Measurements from ENCODE around the gene PRKN. TPM values are rescaled to one million over a fixed set of nuclear protein-coding genes. Genes with fewer than 3 reads are reported as not detected.

PRKN gene
- total RNA-seq, 4 donors from 2014 or later: 6.3 to 11.9 (median 9.5) TPM

DNA sequence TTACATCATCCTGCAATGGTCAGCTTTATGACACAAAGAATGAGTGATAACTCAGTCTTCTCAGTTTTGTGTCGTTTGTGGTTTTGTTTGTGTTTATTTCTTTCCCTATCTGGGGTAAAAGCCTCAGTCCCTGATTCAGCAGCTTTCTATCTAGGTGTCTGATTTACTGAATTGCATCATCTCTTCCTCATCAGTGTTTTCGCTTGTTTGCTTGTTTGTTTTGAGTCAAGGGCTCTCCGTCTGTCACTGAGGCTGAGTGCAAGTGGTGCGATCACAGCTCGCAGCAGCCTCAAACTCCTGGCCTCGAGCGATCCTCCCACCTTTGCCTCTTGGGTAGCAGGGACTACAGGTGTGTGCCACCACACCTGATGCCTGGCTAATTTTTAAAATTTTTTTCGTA, 548.9 kb downstream of the PRKN start:
- no peak overlapping the region for H3K4me3 ChIP-seq (ENCODE audit: low read depth, poor library complexity, severe bottlenecking)
- 96% methylated on average over 8 of the region's 8 CpGs for WGBS, 2 donors
- intact Hi-C loops (cut with DNase I; ENCODE audit: low total_unique reads): no loop called here
- DNase-seq (ENCODE audit: low spot score in 2 of 2): no peak
- TF ChIP-seq POLR2A (IDR thresholded peaks at IDR 0.05): no peak

DNA sequence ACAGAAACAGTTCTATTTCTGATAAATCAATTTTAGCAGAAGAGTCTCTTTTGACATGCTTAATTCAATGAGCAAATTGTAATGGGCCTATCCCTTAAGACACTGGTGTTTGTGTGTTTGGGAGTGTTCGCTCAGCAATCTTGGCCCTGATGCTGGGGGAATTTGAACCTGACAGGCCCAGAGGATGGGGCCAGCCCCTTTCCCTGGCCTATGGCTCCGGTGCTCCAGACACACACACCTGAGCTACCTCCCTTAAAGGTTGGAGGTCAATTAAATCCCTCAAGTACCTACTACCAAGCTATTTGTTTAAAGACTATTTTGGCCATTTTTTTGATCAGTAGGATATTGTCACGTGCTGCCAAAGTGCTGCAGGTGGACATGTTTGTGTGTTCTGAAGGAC, 549.3 kb downstream of the PRKN start:
- no peak for DNase-seq (ENCODE audit: low spot score in 2 of 2)
- WGBS, 2 donors: 92 to 94% methylated on average over 3 of the region's 3 CpGs
- H3K4me3 ChIP-seq (ENCODE audit: low read depth, poor library complexity, severe bottlenecking): no peak overlapping the region
- no peak for TF ChIP-seq POLR2A (IDR thresholded peaks at IDR 0.05)
- TF ChIP-seq, protein P1, sequence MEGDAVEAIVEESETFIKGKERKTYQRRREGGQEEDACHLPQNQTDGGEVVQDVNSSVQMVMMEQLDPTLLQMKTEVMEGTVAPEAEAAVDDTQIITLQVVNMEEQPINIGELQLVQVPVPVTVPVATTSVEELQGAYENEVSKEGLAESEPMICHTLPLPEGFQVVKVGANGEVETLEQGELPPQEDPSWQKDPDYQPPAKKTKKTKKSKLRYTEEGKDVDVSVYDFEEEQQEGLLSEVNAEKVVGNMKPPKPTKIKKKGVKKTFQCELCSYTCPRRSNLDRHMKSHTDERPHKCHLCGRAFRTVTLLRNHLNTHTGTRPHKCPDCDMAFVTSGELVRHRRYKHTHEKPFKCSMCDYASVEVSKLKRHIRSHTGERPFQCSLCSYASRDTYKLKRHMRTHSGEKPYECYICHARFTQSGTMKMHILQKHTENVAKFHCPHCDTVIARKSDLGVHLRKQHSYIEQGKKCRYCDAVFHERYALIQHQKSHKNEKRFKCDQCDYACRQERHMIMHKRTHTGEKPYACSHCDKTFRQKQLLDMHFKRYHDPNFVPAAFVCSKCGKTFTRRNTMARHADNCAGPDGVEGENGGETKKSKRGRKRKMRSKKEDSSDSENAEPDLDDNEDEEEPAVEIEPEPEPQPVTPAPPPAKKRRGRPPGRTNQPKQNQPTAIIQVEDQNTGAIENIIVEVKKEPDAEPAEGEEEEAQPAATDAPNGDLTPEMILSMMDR (IDR thresholded peaks at IDR 0.05): no peak
- intact Hi-C loops (cut with DNase I; ENCODE audit: low total_unique reads): no loop called here

DNA sequence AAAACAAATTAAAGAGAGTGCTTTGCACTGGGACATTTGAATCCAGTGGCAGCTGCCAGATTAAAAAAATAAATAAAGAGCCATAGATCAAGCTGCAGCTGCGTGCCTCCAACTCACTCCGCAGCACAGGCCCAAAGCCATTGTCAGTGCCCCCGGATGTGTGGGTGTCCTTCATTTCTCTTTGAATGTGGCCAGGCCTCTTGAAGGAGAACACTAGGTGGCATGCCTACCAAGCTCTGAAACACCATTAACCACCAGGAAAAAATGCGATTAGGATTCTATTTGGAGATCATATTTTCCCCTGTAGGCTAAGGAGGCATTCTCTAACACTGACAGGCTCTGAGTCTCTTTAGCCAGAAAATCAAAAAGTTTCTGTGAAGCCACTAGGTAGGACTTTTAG, 549.8 kb downstream of the PRKN start:
- no peak overlapping the region for H3K4me3 ChIP-seq (ENCODE audit: low read depth, poor library complexity, severe bottlenecking)
- TF ChIP-seq POLR2A (IDR thresholded peaks at IDR 0.05): no peak
- TF ChIP-seq, protein P1 (IDR thresholded peaks at IDR 0.05): no peak
- no peak for DNase-seq (ENCODE audit: low spot score in 2 of 2)
- intact Hi-C loops (cut with DNase I; ENCODE audit: low total_unique reads): no loop called here
- WGBS, 2 donors: 30 to 40% methylated on average over 4 of the region's 4 CpGs

DNA sequence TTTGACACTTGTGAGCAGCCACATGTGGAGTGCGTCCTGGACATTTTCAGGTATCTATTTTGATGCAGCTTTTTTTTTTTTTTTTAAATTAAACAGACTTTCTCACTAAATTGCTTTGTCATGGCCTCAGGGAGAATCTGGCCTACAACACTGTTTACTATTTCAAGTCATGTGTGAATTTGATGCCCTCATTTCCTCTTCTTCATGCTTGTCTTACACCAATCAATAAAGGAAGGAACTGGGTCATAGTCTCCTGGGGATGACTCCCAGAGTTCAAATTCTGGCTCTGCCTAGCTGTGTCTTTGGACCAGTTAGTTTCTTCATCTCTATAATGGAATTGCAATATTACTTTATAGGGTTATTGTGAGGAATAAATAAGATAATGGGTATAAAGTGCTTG, 554.1 kb downstream of the PRKN start:
- DNase-seq (ENCODE audit: low spot score in 2 of 2): no peak
- TF ChIP-seq, protein P1 (IDR thresholded peaks at IDR 0.05): no peak
- TF ChIP-seq POLR2A (IDR thresholded peaks at IDR 0.05): no peak
- H3K4me3 ChIP-seq (ENCODE audit: low read depth, poor library complexity, severe bottlenecking): no peak overlapping the region
- intact Hi-C loops (cut with DNase I; ENCODE audit: low total_unique reads): no loop called here
- 90 to 96% methylated on average over 1 of the region's 1 CpG for WGBS, 2 donors

DNA sequence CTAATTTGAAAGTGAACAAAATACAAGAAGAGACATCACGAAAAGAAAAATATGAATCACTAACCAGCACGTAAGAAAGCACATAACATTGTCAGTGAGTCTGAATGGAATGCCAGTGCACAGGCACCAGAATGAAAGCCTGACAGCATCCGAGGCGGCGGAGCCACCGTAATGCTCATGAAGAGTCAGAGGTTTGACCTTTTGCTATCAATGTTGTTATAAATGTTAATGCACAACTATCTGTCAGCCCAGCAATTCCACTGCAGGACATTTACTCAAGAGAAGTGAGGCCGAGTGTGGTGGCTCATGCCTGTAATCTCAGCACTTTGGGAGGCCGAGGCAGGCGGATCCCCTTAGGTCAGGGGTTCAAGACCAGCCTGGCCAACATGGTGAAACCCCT, 562.1 kb downstream of the PRKN start:
- 92 to 95% methylated on average over 9 of the region's 9 CpGs for WGBS, 2 donors
- TF ChIP-seq, protein P1 (IDR thresholded peaks at IDR 0.05): no peak
- no peak for TF ChIP-seq POLR2A (IDR thresholded peaks at IDR 0.05)
- H3K4me3 ChIP-seq (ENCODE audit: low read depth, poor library complexity, severe bottlenecking): no peak overlapping the region
- intact Hi-C loops (cut with DNase I; ENCODE audit: low total_unique reads): no loop called here
- DNase-seq (ENCODE audit: low spot score in 2 of 2): no peak

DNA sequence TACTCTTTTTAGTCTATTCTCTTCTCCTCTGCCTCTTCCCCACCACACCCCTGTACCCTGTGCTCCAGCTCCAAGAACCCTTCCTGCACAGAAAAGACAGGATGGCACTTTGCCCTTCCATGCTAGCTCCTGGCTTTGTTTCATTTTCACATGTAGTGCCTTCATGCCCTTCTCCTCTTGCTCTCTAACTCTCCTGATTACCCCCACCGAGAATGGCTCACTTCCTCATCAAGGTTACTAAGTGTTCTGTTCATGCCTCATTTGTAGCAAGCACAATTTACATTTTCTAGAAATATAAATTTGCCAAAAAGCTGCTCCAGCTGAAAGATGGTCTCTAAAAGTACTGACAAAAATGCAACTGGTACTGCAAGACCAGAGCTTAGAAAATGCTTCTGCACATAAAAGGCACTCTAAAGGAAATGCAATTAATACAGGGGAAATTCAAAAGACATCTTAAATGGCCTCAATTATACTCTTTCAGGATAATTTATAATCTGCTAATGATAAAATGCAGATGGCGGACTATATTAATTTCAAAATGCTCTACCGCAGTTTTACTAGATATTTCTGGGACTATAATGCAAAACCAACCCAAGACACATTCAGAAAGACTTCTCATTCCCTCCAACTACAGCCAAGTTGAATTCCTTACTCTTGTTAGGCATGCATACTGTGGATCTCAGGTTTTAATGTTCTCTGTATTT, 570.2 kb downstream of the PRKN start:
- intact Hi-C loops (cut with DNase I; ENCODE audit: low total_unique reads): no loop called here
- no peak for DNase-seq (ENCODE audit: low spot score in 2 of 2)
- H3K4me3 ChIP-seq (ENCODE audit: low read depth, poor library complexity, severe bottlenecking): no peak overlapping the region
- WGBS, 2 donors: 32 to 39% methylated on average over 3 of the region's 3 CpGs
- TF ChIP-seq POLR2A (IDR thresholded peaks at IDR 0.05): no peak
- TF ChIP-seq, protein P1 (IDR thresholded peaks at IDR 0.05): no peak
